ENCODE measurements around the gene RCOR1.

DNA sequence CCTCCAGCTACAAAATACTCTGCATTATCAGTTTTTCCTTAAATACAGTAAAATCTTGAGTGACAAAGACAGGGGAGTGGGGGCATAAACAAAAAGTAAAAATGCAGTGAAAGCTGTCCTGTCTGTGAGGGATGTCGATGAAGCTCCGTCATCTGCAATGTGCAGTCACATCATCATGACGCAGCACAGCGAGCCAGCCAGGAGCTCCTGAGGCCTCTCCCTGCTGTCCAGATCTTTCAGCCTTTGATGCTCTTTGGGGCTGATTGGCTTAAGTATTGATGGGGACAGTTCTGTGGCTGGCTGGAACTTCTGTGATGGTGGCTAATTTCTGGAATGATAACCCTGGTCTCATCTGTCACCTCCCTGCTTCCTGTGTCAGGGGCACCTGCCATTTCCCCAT lies 130.2 kb downstream of the RCOR1 start:
- no peak for TF ChIP-seq CTCF (conservative IDR thresholded peaks at IDR 0.05; ENCODE audit: low read depth, low read length)
- TF ChIP-seq CHD1 (IDR thresholded peaks at IDR 0.05; ENCODE audit: low read depth, low read length): no peak
- no peak for TF ChIP-seq FOS (IDR thresholded peaks at IDR 0.05; ENCODE audit: low read depth, low read length)
- TF ChIP-seq MXI1 (IDR thresholded peaks at IDR 0.05; ENCODE audit: borderline replicate concordance, low read depth, low read length): no peak
- no peak for TF ChIP-seq RAD21 (IDR thresholded peaks at IDR 0.05; ENCODE audit: low read length)
- TF ChIP-seq CEBPB (IDR thresholded peaks at IDR 0.05; ENCODE audit: low read depth, low read length): no peak
- no peak for TF ChIP-seq BHLHE40 (IDR thresholded peaks at IDR 0.05; ENCODE audit: low read depth, low read length)
